Endothelial cell of umbilical vein (primary cell): ENCODE data around the gene SLC2A8.

Source experiments
- CTCF ChIP-seq, 2 donors: IDR thresholded peaks; 1 replicate in 1 of 2; 2 replicates in 1 of 2; pipeline ENCODE4 v1.5.1; 2011; ENCODE audit warnings: low read length in 2 of 2, mild to moderate bottlenecking in 2 of 2, moderate library complexity in 2 of 2, control low read depth in 1 of 2, inconsistent platforms in 1 of 2, low read depth in 1 of 2; ENCODE audit not compliant: insufficient read depth in 1 of 2; ENCODE audit errors: extremely low read depth in 1 of 2
- EZH2 ChIP-seq: IDR thresholded peaks from 2 replicates; pipeline ENCODE4 v1.6.1; 2012; ENCODE audit warnings: borderline replicate concordance, low read depth, mild to moderate bottlenecking, moderate library complexity, low read length, inconsistent platforms; ENCODE audit not compliant: severe bottlenecking
- GATA2 ChIP-seq: IDR thresholded peaks from 2 replicates; pipeline ENCODE4 v1.7.0; 2011; ENCODE audit warnings: low read depth, mild to moderate bottlenecking, moderate library complexity, mixed read lengths, low read length; ENCODE audit not compliant: insufficient read length, insufficient read depth
- MYC ChIP-seq: IDR thresholded peaks from one replicate; pipeline ENCODE4 v1.6.1; 2011; ENCODE audit warnings: mild to moderate bottlenecking, low read depth, low read length
- POLR2A ChIP-seq: IDR thresholded peaks from 2 replicates; pipeline ENCODE4 v1.6.1; 2012; ENCODE audit warnings: low read depth, mild to moderate bottlenecking, control low read depth, low read length
- POLR2AphosphoS5 ChIP-seq: IDR thresholded peaks from 2 replicates; pipeline ENCODE4 v1.6.1; 2012; ENCODE audit warnings: low read depth, mild to moderate bottlenecking, control low read depth, low read length, moderate library complexity; ENCODE audit not compliant: insufficient read depth

GRCh38 chr9:127396253-127396807 is 639 bp upstream of the SLC2A8 start:
- no peak for TF ChIP-seq CTCF (IDR thresholded peaks at IDR 0.05; ENCODE audit: extremely low read depth in 1 of 2, insufficient read depth in 1 of 2, low read depth in 1 of 2, low read length in 2 of 2)
- TF ChIP-seq EZH2, result no peak
- no peak for TF ChIP-seq POLR2AphosphoS5
- TF ChIP-seq POLR2A, result no peak
- TF ChIP-seq MYC, result peak; percentile 29
- no peak for TF ChIP-seq GATA2
